A549 (cell line): ENCODE measurements around the gene ZNF429. TPM values are rescaled to one million over a fixed set of nuclear protein-coding genes. Genes with fewer than 3 reads are reported as not detected.

ENCODE experiments used
- ATAC-seq, 2 experiments: fragments of 200-7000 bp in 1 of 2; fragments of >200 bp in 1 of 2; cut with Nextera tagmentation in 1 of 2; cut with Tn5 transposase in 1 of 2; 3 replicates each; pipeline versions ENCODE4 v1.8.0 to v1.9.1; 2018 to 2020; ENCODE audit warnings: mild to moderate bottlenecking in 1 of 2, moderate library complexity in 1 of 2
- CTCF ChIA-PET: fragments of 300-600 bp; sonication (Branson Sonifier 250); formaldehyde crosslinking; extraction: SDS; loops from one replicate; lab custom pipeline; 2021; ENCODE audit warnings: antibody characterized with exemption, inconsistent platforms; lab: Yijun Ruan, JAX
- POLR2A ChIA-PET: fragments of 350-600 bp; formaldehyde crosslinking; extraction: SDS; loops from one replicate; lab custom pipeline; 2021; ENCODE audit warnings: antibody characterized with exemption, inconsistent platforms; lab: Yijun Ruan, JAX
- DNase-seq, 2 experiments: peaks; one replicate each; pipeline versions ENCODE4 v3.0.0 to v3.0.0-alpha.2; 2011 to 2016; ENCODE audit warnings: low read depth in 1 of 2, low spot score in 1 of 2
- FAIRE-seq: peaks from 2 replicates; lab custom pipeline; 2011; peaks lifted over from hg19 to GRCh38; lab: Jason Lieb, UNC
- H3K27ac ChIP-seq, 2 experiments: fragments of >200 bp; sonication (Bioruptor Twin); formaldehyde crosslinking; 3 replicates each; pipeline ENCODE4 v1.5.1; 2016 to 2017
- H3K4me1 ChIP-seq: fragments of >200 bp; sonication (Bioruptor Twin); formaldehyde crosslinking; 3 replicates; pipeline ENCODE4 v1.6.1; 2016
- H3K4me2 ChIP-seq: fragments of >200 bp; sonication (Bioruptor Twin); formaldehyde crosslinking; 3 replicates; pipeline ENCODE4 v1.6.1; 2016
- H3K4me3 ChIP-seq: fragments of >200 bp; sonication (Bioruptor Twin); formaldehyde crosslinking; 3 replicates; pipeline ENCODE4 v1.5.1; 2016
- H3K9me3 ChIP-seq: fragments of >200 bp; sonication (Bioruptor Twin); formaldehyde crosslinking; 3 replicates; pipeline ENCODE4 v1.6.1; 2016
- CBX2 ChIP-seq: fragments of 200-600 bp; sonication (generic); IDR thresholded peaks from 2 replicates; pipeline ENCODE4 v1.6.1; 2016; ENCODE audit warnings: low read depth, mild to moderate bottlenecking, borderline replicate concordance
- CBX8 ChIP-seq: fragments of 200-600 bp; sonication (generic); IDR thresholded peaks from 2 replicates; pipeline ENCODE4 v1.6.1; 2016
- CTCF ChIP-seq: fragments of >200 bp; sonication (Bioruptor Twin); formaldehyde crosslinking; IDR thresholded peaks from 3 replicates; pipeline ENCODE4 v1.5.1; 2016
- EHF ChIP-seq: fragments of 250-450 bp; sonication (Bioruptor Pico); IDR thresholded peaks from 2 replicates; pipeline ENCODE4 v1.5.0; 2020; ENCODE audit warnings: mild to moderate bottlenecking
- EP300 ChIP-seq, 2 experiments: fragments of >200 bp; sonication (Bioruptor Twin); formaldehyde crosslinking; IDR thresholded peaks; 2 replicates in 1 of 2; 3 replicates in 1 of 2; pipeline ENCODE4 v1.6.1; 2016 to 2017
- ESRRA ChIP-seq: fragments of 150-350 bp; IDR thresholded peaks from 2 replicates; pipeline ENCODE4 v1.6.1; 2014; ENCODE audit warnings: mild to moderate bottlenecking, low read length, borderline replicate concordance
- FOSL2 ChIP-seq, 2 experiments: fragments of 450-650 bp in 1 of 2; fragments of >200 bp in 1 of 2; sonication (Bioruptor Twin) in 1 of 2; formaldehyde crosslinking; IDR thresholded peaks; 2 replicates each; pipeline versions ENCODE4 v1.5.0 to v1.6.1; 2016 to 2020; ENCODE audit warnings: mild to moderate bottlenecking in 1 of 2, moderate library complexity in 1 of 2
- GATA3 ChIP-seq: IDR thresholded peaks from 2 replicates; pipeline ENCODE4 v1.6.1; 2012; ENCODE audit warnings: borderline replicate concordance
- HDAC2 ChIP-seq: fragments of 200-600 bp; sonication (generic); IDR thresholded peaks from 2 replicates; pipeline ENCODE4 v1.6.1; 2016
- HEYL ChIP-seq: fragments of 250-450 bp; sonication (Bioruptor Pico); IDR thresholded peaks from 2 replicates; pipeline ENCODE4 v1.8.0; 2021; ENCODE audit warnings: mild to moderate bottlenecking, moderate library complexity
- HMGXB4 ChIP-seq: fragments of 250-450 bp; sonication (Bioruptor Pico); IDR thresholded peaks from 2 replicates; pipeline ENCODE4 v1.5.0; 2021; ENCODE audit warnings: mild to moderate bottlenecking, moderate library complexity, borderline replicate concordance
- HOXA7 ChIP-seq: fragments of 250-450 bp; sonication (Bioruptor Pico); IDR thresholded peaks from 2 replicates; pipeline ENCODE4 v1.5.0; 2020; ENCODE audit warnings: mild to moderate bottlenecking, moderate library complexity
- HOXB13 ChIP-seq: fragments of 250-450 bp; sonication (Bioruptor Pico); IDR thresholded peaks from 2 replicates; pipeline ENCODE4 v1.5.0; 2020; ENCODE audit warnings: low read depth, mild to moderate bottlenecking, moderate library complexity
- KDM1A ChIP-seq: fragments of 200-600 bp; sonication (generic); IDR thresholded peaks from 2 replicates; pipeline ENCODE4 v1.6.1; 2016; ENCODE audit warnings: low read depth, mild to moderate bottlenecking
- KDM5A ChIP-seq: fragments of 200-600 bp; sonication (generic); IDR thresholded peaks from 2 replicates; pipeline ENCODE4 v1.6.1; 2016; ENCODE audit warnings: antibody characterized with exemption, mild to moderate bottlenecking
- MYC ChIP-seq: IDR thresholded peaks from 2 replicates; pipeline ENCODE4 v1.6.1; 2012; ENCODE audit warnings: mild to moderate bottlenecking, inconsistent platforms, low read length, improper control_type of control experiment, borderline replicate concordance
- PHF8 ChIP-seq: fragments of 200-600 bp; sonication (generic); IDR thresholded peaks from 2 replicates; pipeline ENCODE4 v1.6.1; 2016; ENCODE audit warnings: low read depth, mild to moderate bottlenecking, antibody characterized with exemption, moderate library complexity, borderline replicate concordance
- POLR2AphosphoS2 ChIP-seq: conservative IDR thresholded peaks from 2 replicates; pipeline ENCODE4 v1.6.1; 2012; ENCODE audit warnings: low read length, improper control_type of control experiment, inconsistent platforms
- RCOR1 ChIP-seq: fragments of 150-350 bp; IDR thresholded peaks from 2 replicates; pipeline ENCODE4 v1.6.1; 2014; ENCODE audit warnings: antibody characterized with exemption, low read length, low read depth
- RFX5 ChIP-seq: fragments of 450-650 bp; IDR thresholded peaks from 2 replicates; pipeline ENCODE4 v1.7.1; 2014; ENCODE audit warnings: antibody characterized with exemption, mild to moderate bottlenecking, moderate library complexity
- RNF2 ChIP-seq: fragments of 200-600 bp; sonication (generic); IDR thresholded peaks from 2 replicates; pipeline ENCODE4 v1.6.1; 2016; ENCODE audit warnings: low read depth, mild to moderate bottlenecking, antibody characterized with exemption, moderate library complexity, borderline replicate concordance
- SREBF2 ChIP-seq: fragments of 450-650 bp; IDR thresholded peaks from 2 replicates; pipeline ENCODE4 v1.6.1; 2014; ENCODE audit warnings: mild to moderate bottlenecking, moderate library complexity
- USF2 ChIP-seq: fragments of 450-650 bp; IDR thresholded peaks from 2 replicates; pipeline ENCODE4 v1.6.1; 2014; ENCODE audit warnings: antibody characterized with exemption
- ZNF302 ChIP-seq: fragments of 250-450 bp; sonication (Bioruptor Pico); IDR thresholded peaks from 2 replicates; pipeline ENCODE4 v1.9.0; 2021; ENCODE audit warnings: inconsistent platforms, mild to moderate bottlenecking, moderate library complexity
- ZSCAN20 ChIP-seq: fragments of 250-450 bp; sonication (Bioruptor Pico); IDR thresholded peaks from 2 replicates; pipeline ENCODE4 v1.8.0; 2022; ENCODE audit warnings: mild to moderate bottlenecking, moderate library complexity
- WGBS: methylation state at CpG from one replicate; pipeline ENCODE4 v1.1.6; 2017; ENCODE audit errors: missing lambda C conversion rate; 5-methylcytosine and 5-hydroxymethylcytosine counted together
- polyA plus RNA-seq, 4 experiments: library from polyadenylated mRNA; depleted of rRNA in 3 of 4; stranded (reverse); fragments of >200 nt; fragmentation: RNase III in 1 of 4; extraction: RNeasy Plus Mini Kit Qiagen cat#74134 plus additional on column Dnase treatment in 1 of 4; gene quantifications; 2 replicates in 3 of 4; 3 replicates in 1 of 4; pipeline ENCODE4 v1.2.3, GENCODE V29; 2011 to 2017

Gene ZNF429
- polyA plus RNA-seq, 2 of the 4 experiments (the other 2 are of a cell fraction): not detected

GRCh38 chr19:21584537-21584936 lies 79.1 kb downstream of the ZNF429 start:
- DNase-seq: no peak
- no peak for TF ChIP-seq CBX8
- TF ChIP-seq CTCF: no peak
- TF ChIP-seq PHF8: no peak
- no peak for TF ChIP-seq HMGXB4 (CRISPR knock-in tag)
- no peak for TF ChIP-seq EHF (CRISPR knock-in tag)
- TF ChIP-seq USF2: no peak
- TF ChIP-seq EP300 (IDR thresholded peaks at IDR 0.05): no peak
- no peak for TF ChIP-seq CBX2
- no peak for TF ChIP-seq ZSCAN20
- TF ChIP-seq ZNF302 (CRISPR knock-in tag): no peak
- POLR2A ChIA-PET: no interaction called here

GRCh38 chr19:21585281-21585890 lies 80.0 kb downstream of the ZNF429 start:
- no peaks in the 10 kb centered on the region for H3K4me1 ChIP-seq
- POLR2A ChIA-PET: no interaction called here
- H3K27ac ChIP-seq: no peak overlapping the region
- CTCF ChIA-PET: interaction anchor here (1.0 kb wide), 1 partner anchor 16 kb away, joined by 3 read pairs; no protein-coding TSS in a partner anchor
- no peaks in the 10 kb centered on the region for H3K9me3 ChIP-seq
- H3K4me3 ChIP-seq: no peak overlapping the region
- FAIRE-seq (no peak), DNase-seq (no peak), ATAC-seq (no peak)
- no peak overlapping the region for H3K4me2 ChIP-seq
- TF ChIP-seq KDM5A (no peak), POLR2AphosphoS2 (no peak)
- 60% methylated on average over 10 of the region's 12 CpGs for WGBS

More at GRCh38 chr19:21584537-21584936, 79.1 kb downstream of the ZNF429 start:
- 5% methylated on average over 5 of the region's 5 CpGs for WGBS
- no peak overlapping the region for H3K4me2 ChIP-seq
- CTCF ChIA-PET: no interaction called here
- no peak overlapping the region for H3K4me3 ChIP-seq
- no peaks in the 10 kb centered on the region for H3K9me3 ChIP-seq
- no peak for ATAC-seq
- no peak overlapping the region for H3K27ac ChIP-seq
- H3K4me1 ChIP-seq: no peaks in the 10 kb centered on the region
- no peak for FAIRE-seq

GRCh38 chr19:21586311-21587116 lies 81.1 kb downstream of the ZNF429 start:
- H3K4me3 ChIP-seq: no peak overlapping the region
- H3K4me2 ChIP-seq: no peak overlapping the region
- no peak for DNase-seq

More at GRCh38 chr19:21586311-21587116, 81.1 kb downstream of the ZNF429 start:
- FAIRE-seq: no peak
- 35% methylated on average over 7 of the region's 72 CpGs for WGBS
- no peaks in the 10 kb centered on the region for H3K9me3 ChIP-seq
- CTCF ChIA-PET: interaction anchor here (0.7 kb wide), 1 partner anchor 236 kb away, joined by 3 read pairs; no protein-coding TSS in a partner anchor
- no peak for ATAC-seq
- H3K4me1 ChIP-seq: no peaks in the 10 kb centered on the region
- TF ChIP-seq RNF2 (no peak), CBX8 (no peak), EHF (CRISPR knock-in tag) (no peak), KDM5A (no peak), RCOR1 (no peak), SREBF2 (no peak), HOXA7 (CRISPR knock-in tag) (no peak), FOSL2 (IDR thresholded peaks at IDR 0.05) (no peak), FOSL2 (CRISPR knock-in tag; IDR thresholded peaks at IDR 0.05) (no peak), MYC (no peak), HEYL (CRISPR knock-in tag) (no peak), GATA3 (no peak), ZNF302 (CRISPR knock-in tag) (no peak), ESRRA (no peak), RFX5 (no peak), HDAC2 (no peak), HOXB13 (CRISPR knock-in tag) (no peak), KDM1A (no peak), EP300 (IDR thresholded peaks at IDR 0.05) (no peak)
- POLR2A ChIA-PET: no interaction called here
- H3K27ac ChIP-seq: no peak overlapping the region
